Prostate gland (tissue), 2 donors: ENCODE measurements around the gene MFGE8. TPM values are rescaled to one million over a fixed set of nuclear protein-coding genes. Genes with fewer than 3 reads are reported as not detected.

Source experiments
- DNase-seq: peaks from one replicate; pipeline ENCODE4 v3.0.0-alpha.2; 2019; ENCODE audit warnings: low spot score
- H3K27ac ChIP-seq, 2 donors: fragments of 200-600 bp; sonication (generic); 2 replicates each; pipeline ENCODE4 v1.5.1; 2017 to 2019
- H3K27me3 ChIP-seq: fragments of 200-600 bp; sonication (generic); replicated peaks from 2 replicates; pipeline ENCODE4 v1.5.1; 2019; ENCODE audit not compliant: insufficient read depth
- H3K36me3 ChIP-seq, 2 donors: fragments of 200-600 bp; sonication (generic); 1 replicate in 1 of 2; 2 replicates in 1 of 2; pipeline versions ENCODE4 v1.5.1 to v1.8.1; 2017 to 2019
- H3K4me1 ChIP-seq: fragments of 200-600 bp; sonication (generic); replicated peaks from 2 replicates; pipeline ENCODE4 v1.5.1; 2019
- H3K4me3 ChIP-seq, 2 donors: fragments of 200-600 bp; sonication (generic); 2 replicates each; pipeline ENCODE4 v1.5.1; 2017 to 2019
- H3K9me3 ChIP-seq: fragments of 200-600 bp; sonication (generic); 2 replicates; pipeline ENCODE4 v1.5.1; 2017
- CTCF ChIP-seq, 4 experiments: fragments of 200-600 bp in 2 of 4; fragments of 450-650 bp in 2 of 4; sonication (generic) in 2 of 4; IDR thresholded peaks; 1 replicate in 3 of 4; 2 replicates in 1 of 4; pipeline ENCODE4 v1.5.1; 2016 to 2019; ENCODE audit warnings: antibody characterized with exemption in 4 of 4, mild to moderate bottlenecking in 2 of 4, moderate library complexity in 2 of 4
- POLR2A ChIP-seq: fragments of 450-650 bp; IDR thresholded peaks from one replicate; pipeline ENCODE4 v1.6.1; 2016; ENCODE audit warnings: antibody characterized with exemption, mild to moderate bottlenecking
- POLR2AphosphoS5 ChIP-seq: sonication (generic); formaldehyde crosslinking; IDR thresholded peaks from one replicate; pipeline ENCODE4 v1.6.1; 2017; ENCODE audit warnings: antibody characterized with exemption
- WGBS: methylation state at CpG from one replicate; pipeline ENCODE4 v1.1.5; 2018; 5-methylcytosine and 5-hydroxymethylcytosine counted together
- intact Hi-C: fragments of 100-400 bp; cut with DNase I; formaldehyde crosslinking; loops from one replicate; pipeline ENCODE4 v1.14.2; 2022
- total RNA-seq, 2 donors: library from RNA; depleted of rRNA; stranded (reverse); fragments of >200 nt; gene quantifications; one replicate each; pipeline ENCODE4 v1.1.0, GENCODE V29; 2016

Gene MFGE8
- total RNA-seq, 2 donors from 2014 or later, result 63.1 to 263 TPM

GRCh38 chr15:88876573-88876972, 36.6 kb downstream of the MFGE8 start:
- no peak overlapping the region for H3K4me3 ChIP-seq
- 84% methylated on average over 10 of the region's 10 CpGs for WGBS
- H3K36me3 ChIP-seq, result no peaks in the 10 kb centered on the region
- H3K27me3 ChIP-seq, result no peaks in the 10 kb centered on the region
- intact Hi-C loops, result no loop called here
- H3K27ac ChIP-seq, result no peak overlapping the region
- H3K9me3 ChIP-seq, result no peaks in the 10 kb centered on the region
- no peak for TF ChIP-seq POLR2A
- TF ChIP-seq POLR2AphosphoS5, result no peak
- no peak for TF ChIP-seq CTCF (IDR thresholded peaks at IDR 0.05)
- H3K4me1 ChIP-seq, result no peaks in the 10 kb centered on the region
- DNase-seq, result no peak

- intact Hi-C loops, result no loop called here
Observed at GRCh38 chr15:88874684-88875083, 38.5 kb downstream of the MFGE8 start.

GRCh38 chr15:88874275-88874674, 38.9 kb downstream of the MFGE8 start:
- no peaks in the 10 kb centered on the region for H3K27me3 ChIP-seq
- intact Hi-C loops, result no loop called here
- H3K27ac ChIP-seq, result no peak overlapping the region
- no peaks in the 10 kb centered on the region for H3K4me1 ChIP-seq
- no peaks in the 10 kb centered on the region for H3K9me3 ChIP-seq
- no peak overlapping the region for H3K4me3 ChIP-seq
- DNase-seq, result no peak
- TF ChIP-seq POLR2AphosphoS5 (no peak), POLR2A (no peak), CTCF (IDR thresholded peaks at IDR 0.05) (no peak)
- WGBS, result 76% methylated on average over 15 of the region's 15 CpGs
- no peaks in the 10 kb centered on the region for H3K36me3 ChIP-seq

More at GRCh38 chr15:88874684-88875083, 38.5 kb downstream of the MFGE8 start:
- no peak overlapping the region for H3K27ac ChIP-seq
- no peaks in the 10 kb centered on the region for H3K36me3 ChIP-seq
- TF ChIP-seq POLR2A (no peak), POLR2AphosphoS5 (no peak), CTCF (IDR thresholded peaks at IDR 0.05) (no peak)
- no peaks in the 10 kb centered on the region for H3K9me3 ChIP-seq
- 21% methylated on average over 6 of the region's 6 CpGs for WGBS
- no peaks in the 10 kb centered on the region for H3K4me1 ChIP-seq
- no peak overlapping the region for H3K4me3 ChIP-seq
- DNase-seq, result no peak
- H3K27me3 ChIP-seq, result no peaks in the 10 kb centered on the region

- H3K9me3 ChIP-seq, result no peaks in the 10 kb centered on the region
- H3K27ac ChIP-seq, result no peak overlapping the region
- intact Hi-C loops, result no loop called here
- H3K4me1 ChIP-seq, result no peaks in the 10 kb centered on the region
- TF ChIP-seq POLR2A, result no peak
- no peak for TF ChIP-seq CTCF (IDR thresholded peaks at IDR 0.05)
- TF ChIP-seq POLR2AphosphoS5, result no peak
- no peaks in the 10 kb centered on the region for H3K27me3 ChIP-seq
- H3K36me3 ChIP-seq, result no peaks in the 10 kb centered on the region
- WGBS, result 95% methylated on average over 13 of the region's 13 CpGs
- DNase-seq, result no peak
- H3K4me3 ChIP-seq, result no peak overlapping the region
Observed at GRCh38 chr15:88873786-88874185, 39.4 kb downstream of the MFGE8 start.

- TF ChIP-seq POLR2AphosphoS5, result no peak
- Histone ChIP-seq H3K4me1 (no peaks in the 10 kb centered on the region), H3K27me3 (no peaks in the 10 kb centered on the region), H3K27ac (no peak overlapping the region), H3K4me3 (no peak overlapping the region), H3K36me3 (no peaks in the 10 kb centered on the region), H3K9me3 (no peaks in the 10 kb centered on the region)
- intact Hi-C loops, result no loop called here
- no peak for DNase-seq
- WGBS, result 45% methylated on average over 9 of the region's 9 CpGs
Observed at GRCh38 chr15:88872706-88873105, 40.5 kb downstream of the MFGE8 start.
